Activated T-cell treated with anti-CD3 and anti-CD28 coated beads, Interleukin-2, amount 50 U/mL, for 4 hours (primary cell): ENCODE results near the gene FBXL12. TPM values are rescaled to one million over a fixed set of nuclear protein-coding genes. Genes with fewer than 3 reads are reported as not detected.

Experiments used
- total RNA-seq, 3 donors: library from RNA; stranded (reverse); gene quantifications; one replicate each; pipeline ENCODE4 v1.2.1, GENCODE V29; 2021

The FBXL12 gene
- total RNA-seq, 3 donors from 2014 or later: 20.8 to 22.7 (median 22.3) TPM

Other genes with a start within 250 kb of the FBXL12 start
- gene ZNF121, start 234.6 kb downstream of the FBXL12 start, total RNA-seq: 10 to 100 TPM; 63.3 to 70.0 (median 69.7) TPM
- gene ZNF561, start 197.8 kb downstream of the FBXL12 start, total RNA-seq: 10 to 100 TPM; 19.1 to 32.1 (median 22.9) TPM
- gene ZNF562, start 144.0 kb downstream of the FBXL12 start, total RNA-seq: 10 to 100 TPM; 29.4 to 34.1 (median 33.5) TPM
- 1 to 10 TPM; 2.6 to 3.1 (median 2.7) TPM for gene ZNF846, start 50.3 kb downstream of the FBXL12 start, total RNA-seq
- gene UBL5, start 8.8 kb upstream of the FBXL12 start, total RNA-seq: 100 to 1,000 TPM; 323 to 345 (median 343) TPM
- gene PIN1, start 16.2 kb upstream of the FBXL12 start, total RNA-seq: 10 to 100 TPM; 95.8 to 99.4 (median 97.9) TPM
- under 1 TPM; 0.11 to 0.56 (median 0.24) TPM for gene OLFM2, start 117.4 kb upstream of the FBXL12 start, total RNA-seq
- gene COL5A3, start 191.4 kb upstream of the FBXL12 start, total RNA-seq: 1 to 10 TPM in 2 of 3 donors, under 1 TPM in 1; 0.46 to 2.8 (median 2.3) TPM
- not detected for gene RDH8, start 194.4 kb upstream of the FBXL12 start, total RNA-seq